ENCODE results near the gene TUBGCP6. TPM values are rescaled to one million over a fixed set of nuclear protein-coding genes. Genes with fewer than 3 reads are reported as not detected.

The TUBGCP6 gene
- total RNA-seq, 4 donors from 2014 or later, result 64.6 to 102 (median 80.3) TPM

GRCh38 chr22:50178471-50178864, 66.4 kb downstream of the TUBGCP6 start:
- no peak for DNase-seq
- 59 to 82% methylated on average over 16 to 20 of the region's 22 CpGs for WGBS, 2 donors

DNA sequence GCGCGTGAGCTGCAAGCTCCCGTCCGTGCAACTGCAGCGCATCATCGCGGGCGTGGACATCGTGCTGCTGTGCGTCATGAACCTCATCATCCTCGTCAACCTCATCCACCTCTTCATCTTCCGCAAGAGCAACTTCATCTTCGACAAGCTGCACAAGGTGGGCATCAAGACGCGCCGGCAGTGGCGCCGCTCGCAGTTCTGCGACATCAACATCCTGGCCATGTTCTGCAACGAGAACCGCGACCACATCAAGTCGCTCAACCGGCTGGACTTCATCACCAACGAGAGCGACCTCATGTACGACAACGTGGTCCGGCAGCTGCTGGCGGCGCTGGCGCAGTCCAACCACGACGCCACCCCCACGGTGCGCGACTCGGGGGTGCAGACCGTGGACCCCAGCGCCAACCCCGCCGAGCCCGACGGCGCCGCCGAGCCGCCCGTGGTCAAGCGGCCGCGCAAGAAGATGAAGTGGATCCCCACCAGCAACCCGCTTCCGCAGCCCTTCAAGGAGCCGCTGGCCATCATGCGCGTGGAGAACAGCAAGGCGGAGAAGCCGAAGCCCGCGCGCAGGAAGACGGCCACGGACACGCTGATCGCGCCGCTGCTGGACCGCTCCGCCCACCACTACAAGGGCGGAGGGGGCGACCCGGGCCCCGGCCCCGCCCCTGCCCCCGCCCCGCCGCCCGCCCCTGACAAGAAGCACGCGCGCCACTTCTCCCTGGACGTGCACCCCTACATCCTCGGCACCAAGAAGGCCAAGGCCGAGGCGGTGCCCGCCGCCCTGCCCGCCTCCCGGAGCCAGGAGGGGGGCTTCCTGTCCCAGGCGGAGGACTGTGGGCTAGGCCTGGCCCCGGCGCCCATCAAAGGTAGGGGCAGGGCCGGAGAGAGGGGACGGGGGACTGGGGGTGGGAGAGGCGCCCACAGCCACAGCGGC, 67.0 kb downstream of the TUBGCP6 start:
- WGBS, 2 donors, result 86 to 91% methylated on average over 62 to 64 of the region's 98 CpGs
- Histone ChIP-seq H3K27me3 (no peaks in the 10 kb centered on the region), H3K4me1 (peaks cover 5 to 6% of the 10 kb centered on the region in 2 donors), H3K27ac (no peak overlapping the region), H3K36me3 (no peaks in the 10 kb centered on the region), H3K4me3 (replicated peaks in 1 of 3) (no peak overlapping the region), H3K9me3 (no peaks in the 10 kb centered on the region)
- DNase-seq, result no peak
- intact Hi-C loops (cut with DNase I), result no loop called here
- TF ChIP-seq POLR2A (IDR thresholded peaks at IDR 0.05) (no peak), CTCF (IDR thresholded peaks at IDR 0.05) (no peak)

More at GRCh38 chr22:50178471-50178864, 66.4 kb downstream of the TUBGCP6 start:
- intact Hi-C loops (cut with DNase I), result no loop called here
- H3K27me3 ChIP-seq, result no peaks in the 10 kb centered on the region
- no peaks in the 10 kb centered on the region for H3K9me3 ChIP-seq
- H3K4me1 ChIP-seq, result peaks cover 11 to 12% of the 10 kb centered on the region in 2 donors
- no peak overlapping the region for H3K4me3 ChIP-seq (replicated peaks in 1 of 3)
- H3K27ac ChIP-seq, result no peak overlapping the region
- TF ChIP-seq CTCF (IDR thresholded peaks at IDR 0.05) (no peak), POLR2A (IDR thresholded peaks at IDR 0.05) (no peak)
- H3K36me3 ChIP-seq, result no peaks in the 10 kb centered on the region

DNA sequence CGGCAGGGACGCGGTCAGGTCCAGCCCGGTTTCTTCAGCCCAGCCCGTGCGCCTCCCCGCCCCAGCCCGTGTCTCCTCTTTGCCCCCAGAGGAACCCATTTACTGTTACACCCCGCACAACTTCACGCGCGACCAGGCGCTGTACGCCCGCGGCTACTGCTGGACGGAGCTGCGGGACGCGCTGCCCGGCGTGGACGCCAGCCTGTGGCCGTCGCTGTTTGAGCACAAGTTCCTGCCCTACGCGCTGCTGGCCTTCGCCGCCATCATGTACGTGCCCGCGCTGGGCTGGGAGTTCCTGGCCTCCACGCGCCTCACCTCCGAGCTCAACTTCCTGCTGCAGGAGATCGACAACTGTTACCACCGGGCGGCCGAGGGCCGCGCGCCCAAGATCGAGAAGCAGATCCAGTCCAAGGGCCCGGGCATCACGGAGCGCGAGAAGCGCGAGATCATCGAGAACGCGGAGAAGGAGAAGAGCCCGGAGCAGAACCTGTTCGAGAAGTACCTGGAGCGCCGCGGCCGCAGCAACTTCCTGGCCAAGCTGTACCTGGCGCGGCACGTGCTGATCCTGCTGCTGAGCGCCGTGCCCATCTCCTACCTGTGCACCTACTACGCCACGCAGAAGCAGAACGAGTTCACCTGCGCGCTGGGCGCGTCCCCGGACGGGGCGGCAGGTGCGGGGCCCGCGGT, 67.8 kb downstream of the TUBGCP6 start:
- Histone ChIP-seq H3K4me1 (no peaks in the 10 kb centered on the region), H3K4me3 (replicated peaks in 1 of 3) (no peak overlapping the region), H3K9me3 (no peaks in the 10 kb centered on the region), H3K36me3 (no peaks in the 10 kb centered on the region), H3K27me3 (no peaks in the 10 kb centered on the region), H3K27ac (no peak overlapping the region)
- no peak for DNase-seq
- no peak for TF ChIP-seq POLR2A (IDR thresholded peaks at IDR 0.05)
- 96 to 97% methylated on average over 76 of the region's 76 CpGs for WGBS, 2 donors
- intact Hi-C loops (cut with DNase I), result no loop called here

DNA sequence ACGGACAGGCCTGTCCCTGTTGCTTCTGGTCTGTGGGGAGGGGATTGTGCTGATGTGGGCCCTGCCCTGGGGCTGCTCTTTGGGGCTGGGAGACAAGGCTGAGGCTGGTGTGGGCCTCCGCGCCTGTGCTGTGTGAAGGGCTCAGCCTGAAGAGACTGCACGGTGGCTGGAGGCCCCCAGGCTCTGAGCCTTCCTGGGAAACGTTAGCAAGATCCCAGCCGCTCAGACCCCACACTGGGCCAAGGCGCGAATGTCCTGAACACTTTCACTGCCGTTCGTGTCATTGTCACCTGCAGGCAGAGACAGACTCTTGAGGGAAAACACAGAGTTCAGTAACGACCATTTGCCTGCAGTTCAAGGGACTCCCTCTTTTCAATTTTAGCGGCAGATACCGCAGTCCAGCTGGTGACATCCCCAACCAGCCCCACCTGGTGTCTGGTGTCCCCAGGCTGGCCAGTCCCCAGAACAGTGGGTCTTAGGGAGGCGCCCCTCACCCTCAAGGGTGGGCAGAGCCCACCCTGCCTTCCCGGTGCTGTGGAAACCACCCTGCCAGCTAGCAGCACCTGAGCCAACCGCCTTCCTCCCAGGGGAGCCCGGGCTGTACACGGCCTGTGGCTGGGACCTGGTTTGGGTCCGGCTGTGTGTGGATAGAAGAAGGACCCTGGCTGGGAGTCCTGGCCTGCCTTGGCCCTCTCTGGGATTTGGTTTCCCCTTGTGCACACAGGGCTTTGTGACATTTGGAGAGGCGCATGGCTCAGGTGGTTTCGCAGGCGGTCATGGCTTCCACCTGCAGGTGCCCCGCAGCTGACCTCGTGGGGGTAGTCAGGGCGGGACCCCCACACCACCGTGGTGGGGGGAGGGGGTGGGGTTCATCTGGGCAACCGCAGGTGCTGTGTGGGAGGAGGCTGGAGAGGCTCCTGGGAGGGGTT, 68.6 kb downstream of the TUBGCP6 start:
- H3K4me1 ChIP-seq, result peaks cover 0 to 6% of the 10 kb centered on the region in 2 donors
- H3K9me3 ChIP-seq, result no peaks in the 10 kb centered on the region
- no peaks in the 10 kb centered on the region for H3K36me3 ChIP-seq
- intact Hi-C loops (cut with DNase I), result no loop called here
- TF ChIP-seq CTCF (IDR thresholded peaks at IDR 0.05), result no peak
- no peak for TF ChIP-seq POLR2A (IDR thresholded peaks at IDR 0.05)
- H3K4me3 ChIP-seq (replicated peaks in 1 of 3), result no peak overlapping the region
- H3K27me3 ChIP-seq, result no peaks in the 10 kb centered on the region
- WGBS, 2 donors, result 84 to 86% methylated on average over 14 to 20 of the region's 27 CpGs
- H3K27ac ChIP-seq, result no peak overlapping the region
- DNase-seq, result no peak

DNA sequence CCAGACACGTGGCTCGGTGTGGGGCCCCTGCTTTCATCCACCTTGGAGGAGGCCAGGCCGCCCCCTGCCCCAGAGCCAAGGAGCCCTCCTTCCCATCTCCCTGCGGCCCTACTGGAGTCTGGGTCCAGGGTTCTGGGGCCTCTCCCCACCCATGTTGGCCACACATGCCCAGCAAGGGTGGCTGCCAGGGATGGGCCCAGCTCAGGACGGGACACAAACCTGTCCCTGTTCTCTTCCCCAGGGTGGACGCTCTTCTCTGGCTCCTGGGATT, 69.7 kb downstream of the TUBGCP6 start:
- H3K36me3 ChIP-seq, result no peaks in the 10 kb centered on the region
- H3K9me3 ChIP-seq, result no peaks in the 10 kb centered on the region
- 98 to 100% methylated on average over 2 to 6 of the region's 6 CpGs for WGBS, 2 donors
- no peak overlapping the region for H3K4me3 ChIP-seq (replicated peaks in 1 of 3)
- no peak overlapping the region for H3K27ac ChIP-seq
- H3K27me3 ChIP-seq, result no peaks in the 10 kb centered on the region
- H3K4me1 ChIP-seq, result peaks cover 0 to 10% of the 10 kb centered on the region in 2 donors
- TF ChIP-seq POLR2A (IDR thresholded peaks at IDR 0.05) (no peak), CTCF (IDR thresholded peaks at IDR 0.05) (no peak)
- intact Hi-C loops (cut with DNase I), result no loop called here
- DNase-seq, result no peak

All from thyroid gland (tissue), 4 donors.